Caco-2 (cell line): ENCODE measurements around the gene OSTN. TPM values are rescaled to one million over a fixed set of nuclear protein-coding genes. Genes with fewer than 3 reads are reported as not detected.

Experiments used
- BruUV-seq: library from RNA; stranded (reverse); fragments of 400-500 nt; replicated peaks from 2 replicates; lab custom pipeline; 2021; lab: Mats Ljungman, UMichigan
- CTCF ChIA-PET: fragments of 300-600 bp; sonication (Branson Sonifier 250); formaldehyde crosslinking; loops from one replicate; lab custom pipeline; 2022; ENCODE audit warnings: antibody characterized with exemption; lab: Charles Lee
- POLR2A ChIA-PET: fragments of 300-600 bp; sonication (Branson Sonifier 250); formaldehyde crosslinking; loops from one replicate; lab custom pipeline; 2022; ENCODE audit warnings: antibody characterized with exemption; lab: Charles Lee
- DNase-seq, 2 experiments: peaks; one replicate each; pipeline versions ENCODE4 v3.0.0 to v3.0.0-alpha.2; 2020 to 2022
- H3K27me3 ChIP-seq: replicated peaks from 2 replicates; pipeline ENCODE4 v1.6.0; 2011; ENCODE audit warnings: low read length; ENCODE audit not compliant: control insufficient read depth, insufficient read depth
- H3K36me3 ChIP-seq: 2 replicates; pipeline ENCODE4 v1.5.1; 2011; ENCODE audit warnings: low read length; ENCODE audit not compliant: control insufficient read depth, insufficient read depth
- H3K4me1 ChIP-seq: fragments of 250-450 bp; sonication (Bioruptor Pico); 2 replicates; pipeline ENCODE4 v1.5.1; 2020; ENCODE audit warnings: mild to moderate bottlenecking
- H3K4me3 ChIP-seq: 2 replicates; pipeline ENCODE4 v1.5.1; 2011; ENCODE audit warnings: low read depth, mild to moderate bottlenecking, control low read depth, low read length
- H3K9me3 ChIP-seq: fragments of 250-450 bp; sonication (Bioruptor Pico); 2 replicates; pipeline ENCODE4 v1.5.1; 2020; ENCODE audit warnings: mild to moderate bottlenecking, moderate library complexity
- H3K27ac Mint-ChIP-seq: one replicate; pipeline ENCODE4 v1.8.0; 2022; ENCODE audit warnings: mixed read lengths; ENCODE audit not compliant: unreplicated experiment
- H3K27me3 Mint-ChIP-seq: one replicate; pipeline ENCODE4 v1.8.0; 2022; ENCODE audit warnings: mixed read lengths; ENCODE audit not compliant: insufficient read depth, unreplicated experiment
- H3K36me3 Mint-ChIP-seq: one replicate; pipeline ENCODE4 v1.8.0; 2022; ENCODE audit warnings: mild to moderate bottlenecking, mixed read lengths; ENCODE audit not compliant: insufficient read depth, unreplicated experiment
- H3K4me1 Mint-ChIP-seq: one replicate; pipeline ENCODE4 v1.8.0; 2022; ENCODE audit warnings: low read depth, mixed read lengths; ENCODE audit not compliant: unreplicated experiment
- H3K4me3 Mint-ChIP-seq: one replicate; pipeline ENCODE4 v1.8.0; 2022; ENCODE audit warnings: mild to moderate bottlenecking, moderate library complexity, mixed read lengths; ENCODE audit not compliant: unreplicated experiment
- H3K9me3 Mint-ChIP-seq: one replicate; pipeline ENCODE4 v1.8.0; 2022; ENCODE audit warnings: mixed read lengths; ENCODE audit not compliant: unreplicated experiment
- CTCF ChIP-seq, 2 experiments: fragments of 200-600 bp in 1 of 2; IDR thresholded peaks; 1 replicate in 1 of 2; 2 replicates in 1 of 2; pipeline versions ENCODE4 v1.5.1 to v1.8.0; 2011 to 2022; ENCODE audit warnings: antibody characterized with exemption in 1 of 2, control low read depth in 1 of 2, inconsistent platforms in 1 of 2, low read depth in 1 of 2, low read length in 1 of 2, mild to moderate bottlenecking in 1 of 2, moderate library complexity in 1 of 2; ENCODE audit not compliant: insufficient read depth in 1 of 2, severe bottlenecking in 1 of 2, unreplicated experiment in 1 of 2
- intact Hi-C: fragments of 100-400 bp; cut with micrococcal nuclease; formaldehyde crosslinking; loops from one replicate; pipeline ENCODE4 v1.10.0; 2022; ENCODE audit not compliant: unreplicated experiment
- total RNA-seq: library from RNA; stranded (reverse); gene quantifications from 2 replicates; pipeline ENCODE4 v1.2.3, GENCODE V29; 2022

OSTN gene
- total RNA-seq, 1 experiment from 2014 or later, result not detected

GRCh38 chr3:191314109-191314728, 115.2 kb downstream of the OSTN start:
- intact Hi-C loops, result no loop called here
- no peak overlapping the region for H3K27ac Mint-ChIP-seq
- Histone ChIP-seq H3K27me3 (no peaks in the 10 kb centered on the region), H3K9me3 (no peaks in the 10 kb centered on the region), H3K36me3 (no peaks in the 10 kb centered on the region), H3K4me3 (no peak overlapping the region), H3K4me1 (peaks cover 9% of the 10 kb centered on the region)
- CTCF ChIA-PET, result no interaction called here
- peaks cover 6% of the 10 kb centered on the region for H3K4me1 Mint-ChIP-seq
- H3K36me3 Mint-ChIP-seq, result no peaks in the 10 kb centered on the region
- no TSS peak for BruUV-seq
- no peaks in the 10 kb centered on the region for H3K9me3 Mint-ChIP-seq
- DNase-seq, result no peak
- TF ChIP-seq CTCF (IDR thresholded peaks at IDR 0.05; ENCODE audit: insufficient read depth in 1 of 2, low read depth in 1 of 2, low read length in 1 of 2, severe bottlenecking in 1 of 2, unreplicated experiment in 1 of 2), result no peak
- no peaks in the 10 kb centered on the region for H3K27me3 Mint-ChIP-seq
- H3K4me3 Mint-ChIP-seq, result no peak overlapping the region
- POLR2A ChIA-PET, result interaction anchor here (1.5 kb wide), 1 partner anchor 14 kb away, joined by 9 read pairs; the partner anchor contains the start of gene CCDC50

Other genes with a start within 250 kb of the OSTN start
- gene CCDC50, start 130.2 kb downstream of the OSTN start, total RNA-seq, result 49.5 and 53.1 TPM in 2 replicates
- 0.19 and 0.52 TPM in 2 replicates for gene UTS2B, start 131.3 kb downstream of the OSTN start, total RNA-seq